Keratinocyte (primary cell): ENCODE results near the gene FAM53A.

Experiments
- EZH2 ChIP-seq: IDR thresholded peaks from one replicate; pipeline ENCODE4 v1.6.1; 2012; ENCODE audit warnings: inconsistent platforms, mild to moderate bottlenecking, low read length, moderate library complexity
- TF ChIP-seq, protein P1 (sequence below), 3 experiments: IDR thresholded peaks in 1 of 3; conservative IDR thresholded peaks in 1 of 3; optimal IDR thresholded peaks in 1 of 3; 2 replicates in 2 of 3; 3 replicates in 1 of 3; pipeline versions ENCODE3 to v1.5.1; 2011; ENCODE audit warnings: low read length in 3 of 3, mild to moderate bottlenecking in 3 of 3, moderate library complexity in 2 of 3, control low read depth in 1 of 3, inconsistent platforms in 1 of 3; ENCODE audit not compliant: insufficient read depth in 2 of 3; ENCODE audit errors: extremely low read depth in 1 of 3

GRCh38 chr4:1628892-1629698 lies 55.0 kb downstream of the FAM53A start:
- TF ChIP-seq, protein P1, sequence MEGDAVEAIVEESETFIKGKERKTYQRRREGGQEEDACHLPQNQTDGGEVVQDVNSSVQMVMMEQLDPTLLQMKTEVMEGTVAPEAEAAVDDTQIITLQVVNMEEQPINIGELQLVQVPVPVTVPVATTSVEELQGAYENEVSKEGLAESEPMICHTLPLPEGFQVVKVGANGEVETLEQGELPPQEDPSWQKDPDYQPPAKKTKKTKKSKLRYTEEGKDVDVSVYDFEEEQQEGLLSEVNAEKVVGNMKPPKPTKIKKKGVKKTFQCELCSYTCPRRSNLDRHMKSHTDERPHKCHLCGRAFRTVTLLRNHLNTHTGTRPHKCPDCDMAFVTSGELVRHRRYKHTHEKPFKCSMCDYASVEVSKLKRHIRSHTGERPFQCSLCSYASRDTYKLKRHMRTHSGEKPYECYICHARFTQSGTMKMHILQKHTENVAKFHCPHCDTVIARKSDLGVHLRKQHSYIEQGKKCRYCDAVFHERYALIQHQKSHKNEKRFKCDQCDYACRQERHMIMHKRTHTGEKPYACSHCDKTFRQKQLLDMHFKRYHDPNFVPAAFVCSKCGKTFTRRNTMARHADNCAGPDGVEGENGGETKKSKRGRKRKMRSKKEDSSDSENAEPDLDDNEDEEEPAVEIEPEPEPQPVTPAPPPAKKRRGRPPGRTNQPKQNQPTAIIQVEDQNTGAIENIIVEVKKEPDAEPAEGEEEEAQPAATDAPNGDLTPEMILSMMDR (optimal IDR thresholded peaks at IDR 0.05 in 1 of 3, IDR thresholded peaks at IDR 0.05 in 1 of 3, conservative IDR thresholded peaks at IDR 0.05 in 1 of 3; ENCODE audit: extremely low read depth in 1 of 3, insufficient read depth in 2 of 3, low read length in 3 of 3): peak; percentile 85 to 99 (median 90)
- TF ChIP-seq EZH2: no peak
